ENCODE data around the gene LGALS3.

DNA sequence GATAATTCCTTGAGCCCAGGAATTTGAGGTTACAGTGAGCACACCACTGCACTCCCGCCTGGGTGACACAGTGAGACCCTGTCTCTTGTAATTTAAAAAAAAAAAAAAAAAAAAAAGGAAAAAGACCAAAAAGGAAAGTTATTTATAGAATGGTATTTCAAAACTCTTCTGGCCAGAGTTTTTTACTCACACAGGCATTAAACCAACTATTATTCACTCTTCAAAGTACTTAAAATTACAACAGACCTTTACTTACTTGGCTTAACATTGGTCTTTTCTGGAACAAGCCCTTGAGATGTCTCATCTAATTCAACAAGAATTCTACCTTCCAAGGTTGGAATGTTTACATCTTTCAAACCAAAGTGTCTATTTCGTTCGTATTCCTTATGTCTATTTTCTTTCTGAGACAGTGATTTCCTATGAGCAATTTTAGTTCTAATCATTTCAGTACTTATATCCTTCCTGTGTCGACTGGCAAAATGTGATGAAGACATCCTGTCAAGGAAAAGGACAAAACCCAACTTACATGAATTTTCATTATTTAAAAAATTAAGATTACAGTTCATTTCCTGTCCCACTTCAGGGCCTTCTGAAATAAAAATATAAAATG lies 59.7 kb downstream of the LGALS3 start:
- no peak for TF ChIP-seq POLR2A (IDR thresholded peaks at IDR 0.05)
- TF ChIP-seq, protein P1, sequence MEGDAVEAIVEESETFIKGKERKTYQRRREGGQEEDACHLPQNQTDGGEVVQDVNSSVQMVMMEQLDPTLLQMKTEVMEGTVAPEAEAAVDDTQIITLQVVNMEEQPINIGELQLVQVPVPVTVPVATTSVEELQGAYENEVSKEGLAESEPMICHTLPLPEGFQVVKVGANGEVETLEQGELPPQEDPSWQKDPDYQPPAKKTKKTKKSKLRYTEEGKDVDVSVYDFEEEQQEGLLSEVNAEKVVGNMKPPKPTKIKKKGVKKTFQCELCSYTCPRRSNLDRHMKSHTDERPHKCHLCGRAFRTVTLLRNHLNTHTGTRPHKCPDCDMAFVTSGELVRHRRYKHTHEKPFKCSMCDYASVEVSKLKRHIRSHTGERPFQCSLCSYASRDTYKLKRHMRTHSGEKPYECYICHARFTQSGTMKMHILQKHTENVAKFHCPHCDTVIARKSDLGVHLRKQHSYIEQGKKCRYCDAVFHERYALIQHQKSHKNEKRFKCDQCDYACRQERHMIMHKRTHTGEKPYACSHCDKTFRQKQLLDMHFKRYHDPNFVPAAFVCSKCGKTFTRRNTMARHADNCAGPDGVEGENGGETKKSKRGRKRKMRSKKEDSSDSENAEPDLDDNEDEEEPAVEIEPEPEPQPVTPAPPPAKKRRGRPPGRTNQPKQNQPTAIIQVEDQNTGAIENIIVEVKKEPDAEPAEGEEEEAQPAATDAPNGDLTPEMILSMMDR (IDR thresholded peaks at IDR 0.05): no peak
